Trophoblast cell (in vitro differentiated cells and primary cell): ENCODE results near the gene MYO1D.
A peak's percentile ranks its signal among the peaks of the same experiment; 100 is the strongest.

Source experiments
- DNase-seq, 2 donors: peaks; one replicate each; pipeline ENCODE4 v3.0.0-alpha.2; 2016
- H2AFZ ChIP-seq: 2 replicates; pipeline ENCODE4 v1.6.1; 2013; ENCODE audit warnings: low read length, moderate library complexity, mild to moderate bottlenecking; ENCODE audit not compliant: insufficient read depth, poor library complexity
- H2AK5ac ChIP-seq: 2 replicates; pipeline ENCODE4 v1.6.1; 2013; ENCODE audit warnings: mild to moderate bottlenecking, low read length
- H2BK120ac ChIP-seq: 2 replicates; pipeline ENCODE4 v1.6.1; 2013; ENCODE audit warnings: low read length, mild to moderate bottlenecking, moderate library complexity; ENCODE audit not compliant: insufficient read depth, poor library complexity
- H2BK12ac ChIP-seq: 2 replicates; pipeline ENCODE4 v1.6.1; 2013; ENCODE audit warnings: mild to moderate bottlenecking, low read length, moderate library complexity
- H2BK5ac ChIP-seq: 2 replicates; pipeline ENCODE4 v1.6.1; 2013; ENCODE audit warnings: low read length, low read depth, moderate library complexity, mild to moderate bottlenecking; ENCODE audit not compliant: poor library complexity
- H3K14ac ChIP-seq: 2 replicates; pipeline ENCODE4 v1.6.1; 2013; ENCODE audit warnings: mild to moderate bottlenecking, low read length
- H3K18ac ChIP-seq: 2 replicates; pipeline ENCODE4 v1.6.1; 2013; ENCODE audit warnings: mild to moderate bottlenecking, low read length
- H3K23ac ChIP-seq: 2 replicates; pipeline ENCODE4 v1.6.1; 2013; ENCODE audit warnings: low read length
- H3K27ac ChIP-seq: 2 replicates; pipeline ENCODE4 v1.5.1; 2013; ENCODE audit warnings: low read depth, mild to moderate bottlenecking, inconsistent platforms, low read length, moderate library complexity
- H3K27me3 ChIP-seq: 2 replicates; pipeline ENCODE4 v1.6.1; 2013; ENCODE audit warnings: inconsistent platforms, mild to moderate bottlenecking, low read length, moderate library complexity; ENCODE audit not compliant: insufficient read depth
- H3K36me3 ChIP-seq, 2 experiments: 1 replicate in 1 of 2; 2 replicates in 1 of 2; pipeline ENCODE4 v1.6.1; 2013; ENCODE audit warnings: low read length in 2 of 2, mild to moderate bottlenecking in 2 of 2, moderate library complexity in 1 of 2; ENCODE audit not compliant: insufficient read depth in 2 of 2, control insufficient read depth in 1 of 2
- H3K4ac ChIP-seq: 2 replicates; pipeline ENCODE4 v1.6.1; 2013; ENCODE audit warnings: low read depth, mild to moderate bottlenecking, low read length, moderate library complexity
- H3K4me1 ChIP-seq, 2 experiments: 1 replicate in 1 of 2; 2 replicates in 1 of 2; pipeline ENCODE4 v1.6.1; 2013; ENCODE audit warnings: low read length in 2 of 2, mild to moderate bottlenecking in 2 of 2, moderate library complexity in 1 of 2; ENCODE audit not compliant: insufficient read depth in 2 of 2, control insufficient read depth in 1 of 2
- H3K4me2 ChIP-seq: 2 replicates; pipeline ENCODE4 v1.6.1; 2013; ENCODE audit warnings: inconsistent platforms, mild to moderate bottlenecking, low read length, moderate library complexity
- H3K4me3 ChIP-seq: 2 replicates; pipeline ENCODE4 v1.5.1; 2013; ENCODE audit warnings: mild to moderate bottlenecking, low read depth, low read length, inconsistent platforms
- H3K79me1 ChIP-seq: one replicate; pipeline ENCODE4 v1.6.1; 2013; ENCODE audit warnings: low read length
- H3K79me2 ChIP-seq: 2 replicates; pipeline ENCODE4 v1.6.1; 2013; ENCODE audit warnings: low read length, mild to moderate bottlenecking; ENCODE audit not compliant: control insufficient read depth, insufficient read depth, poor library complexity
- H3K9ac ChIP-seq: 2 replicates; pipeline ENCODE4 v1.6.1; 2013; ENCODE audit warnings: mild to moderate bottlenecking, low read length
- H3K9me3 ChIP-seq: 2 replicates; pipeline ENCODE4 v1.6.1; 2013; ENCODE audit warnings: low read depth, mild to moderate bottlenecking, control low read depth, inconsistent platforms, low read length; ENCODE audit not compliant: insufficient read depth
- H4K12ac ChIP-seq: 2 replicates; pipeline ENCODE4 v1.6.1; 2013; ENCODE audit warnings: low read depth, mild to moderate bottlenecking, low read length, moderate library complexity
- H4K8ac ChIP-seq: 2 replicates; pipeline ENCODE4 v1.6.1; 2013; ENCODE audit warnings: low read depth, mild to moderate bottlenecking, low read length, moderate library complexity
- H4K91ac ChIP-seq: one replicate; pipeline ENCODE4 v1.6.1; 2013; ENCODE audit warnings: low read depth, mild to moderate bottlenecking, low read length, moderate library complexity
- WGBS: extraction: QIAGEN DNeasy Blood & Tissue Kit; methylation state at CpG from one replicate; pipeline ENCODE4 v1.1.7; 2013; ENCODE audit warnings: missing lambda C conversion rate; ENCODE audit not compliant: insufficient read length, insufficient coverage; ENCODE audit errors: extremely low coverage; 5-methylcytosine and 5-hydroxymethylcytosine counted together

MYO1D gene

DNA sequence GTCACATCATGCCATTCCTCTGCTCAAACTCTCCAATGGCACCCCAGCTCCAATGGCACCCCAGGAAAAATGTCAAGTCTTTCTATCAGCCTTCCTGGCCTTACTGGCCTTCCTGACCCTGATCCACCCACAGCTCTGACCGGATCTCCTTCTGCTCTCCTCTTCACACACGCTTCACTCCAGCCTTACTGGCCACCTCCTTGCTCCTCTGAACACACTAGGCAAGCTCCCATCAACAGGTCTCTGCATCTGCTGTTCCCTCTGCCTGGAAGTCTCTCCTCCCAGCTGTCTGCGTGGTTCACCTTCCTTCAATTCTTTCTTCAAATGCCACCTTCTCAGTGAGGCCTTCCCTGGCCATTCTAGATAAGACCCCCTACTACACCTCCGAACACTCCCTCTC, 43.4 kb downstream of the MYO1D start:
- H3K4me2 ChIP-seq: no peak overlapping the region
- peak overlapping the region; percentile 49 for H2BK120ac ChIP-seq
- no peaks in the 10 kb centered on the region for H3K79me2 ChIP-seq
- H3K4ac ChIP-seq: peak overlapping the region; percentile 64
- H3K79me1 ChIP-seq: peaks cover 3% of the 10 kb centered on the region
- H4K12ac ChIP-seq: no peak overlapping the region
- H4K8ac ChIP-seq: no peak overlapping the region
- H3K23ac ChIP-seq: no peak overlapping the region
- H2BK5ac ChIP-seq: no peak overlapping the region
- H2BK12ac ChIP-seq: peak overlapping the region; percentile 16
- H3K9me3 ChIP-seq: no peaks in the 10 kb centered on the region
- H3K4me3 ChIP-seq: no peak overlapping the region
- no peak overlapping the region for H3K14ac ChIP-seq
- no peaks in the 10 kb centered on the region for H3K27me3 ChIP-seq
- H2AFZ ChIP-seq: no peak overlapping the region
- peaks cover 4 to 8% of the 10 kb centered on the region in 2 experiments for H3K4me1 ChIP-seq
- DNase-seq: no peak
- no CpG with 5 or more reads among the region's 4 CpGs for WGBS
- peak overlapping the region; percentile 51 for H4K91ac ChIP-seq
- H3K9ac ChIP-seq: no peak overlapping the region
- H3K36me3 ChIP-seq: no peaks in the 10 kb centered on the region
- H2AK5ac ChIP-seq: no peak overlapping the region
- H3K27ac ChIP-seq: peak overlapping the region; percentile 8
- peak overlapping the region; percentile 64 for H3K18ac ChIP-seq

DNA sequence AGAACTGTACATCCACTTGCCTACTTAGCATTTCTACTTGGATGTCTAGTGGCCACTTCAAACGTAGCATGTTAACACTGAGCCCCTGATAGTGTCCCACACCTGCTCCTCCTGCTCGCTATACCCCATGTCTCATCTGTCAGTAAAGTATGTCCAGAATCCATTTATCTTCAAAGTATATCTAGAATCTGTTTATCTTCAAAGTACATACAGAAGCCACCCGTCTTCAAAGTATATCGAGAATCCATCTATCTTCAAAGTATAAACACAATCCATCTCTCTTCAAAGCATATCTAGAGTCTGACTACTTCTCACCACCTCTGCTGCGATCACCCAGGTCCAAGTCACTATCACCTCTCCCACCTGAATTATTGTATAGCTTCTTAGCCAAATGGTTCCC, 43.8 kb downstream of the MYO1D start:
- no peaks in the 10 kb centered on the region for H3K27me3 ChIP-seq
- H3K4me2 ChIP-seq: no peak overlapping the region
- no peak overlapping the region for H2BK120ac ChIP-seq
- DNase-seq: peak in 1 of 2 donors; percentile 49
- no peak overlapping the region for H3K9ac ChIP-seq
- H2AFZ ChIP-seq: no peak overlapping the region
- no peak overlapping the region for H2BK5ac ChIP-seq
- H4K91ac ChIP-seq: no peak overlapping the region
- H2AK5ac ChIP-seq: no peak overlapping the region
- peak overlapping the region; percentile 8 for H3K27ac ChIP-seq
- no peak overlapping the region for H3K23ac ChIP-seq
- WGBS: no CpG with 5 or more reads among the region's 5 CpGs
- H4K12ac ChIP-seq: no peak overlapping the region
- no peak overlapping the region for H3K4ac ChIP-seq
- no peak overlapping the region for H2BK12ac ChIP-seq
- H3K9me3 ChIP-seq: no peaks in the 10 kb centered on the region
- no peak overlapping the region for H3K18ac ChIP-seq
- no peaks in the 10 kb centered on the region for H3K79me2 ChIP-seq
- H3K14ac ChIP-seq: no peak overlapping the region
- no peak overlapping the region for H4K8ac ChIP-seq
- no peaks in the 10 kb centered on the region for H3K36me3 ChIP-seq
- H3K4me3 ChIP-seq: no peak overlapping the region
- H3K79me1 ChIP-seq: peaks cover 3% of the 10 kb centered on the region
- peaks cover 4 to 9% of the 10 kb centered on the region in 2 experiments for H3K4me1 ChIP-seq

DNA sequence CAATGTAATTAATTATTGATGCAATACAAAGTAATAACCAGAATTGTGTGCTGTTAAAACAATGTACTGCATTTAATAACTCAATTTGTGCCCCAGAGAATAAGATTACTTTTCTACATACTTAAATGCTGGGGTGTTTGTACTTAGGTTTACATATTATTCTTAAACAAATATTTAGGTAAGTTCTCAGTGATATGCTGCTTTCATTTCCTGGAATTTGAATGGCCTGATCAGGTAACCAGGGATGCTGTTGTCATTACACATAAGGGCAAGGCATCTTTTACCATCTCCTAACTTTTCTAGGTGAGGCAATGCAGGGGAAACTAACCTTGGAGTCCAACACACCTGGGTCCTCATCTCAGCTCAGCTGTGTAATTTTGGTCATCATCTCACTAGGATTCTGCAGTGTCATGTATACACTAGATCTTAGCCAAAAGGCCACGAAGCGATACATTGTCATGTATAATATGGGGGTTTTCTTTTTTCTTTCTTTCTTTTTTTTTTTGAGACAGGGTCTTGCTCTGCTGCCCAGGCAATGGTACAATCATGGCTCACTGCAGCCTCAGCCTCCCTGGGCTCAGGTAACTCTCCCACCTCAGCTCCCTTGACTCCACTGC, 45.2 kb downstream of the MYO1D start:
- no peak overlapping the region for H3K14ac ChIP-seq
- H4K12ac ChIP-seq: no peak overlapping the region
- no peak overlapping the region for H2BK12ac ChIP-seq
- H3K27me3 ChIP-seq: no peaks in the 10 kb centered on the region
- no peak overlapping the region for H4K91ac ChIP-seq
- H3K4me2 ChIP-seq: no peak overlapping the region
- no peak overlapping the region for H3K9ac ChIP-seq
- H3K4me1 ChIP-seq: peaks cover 4 to 9% of the 10 kb centered on the region in 2 experiments
- no CpG with 5 or more reads among the region's 2 CpGs for WGBS
- H3K79me1 ChIP-seq: peaks cover 3% of the 10 kb centered on the region
- no peak overlapping the region for H3K4me3 ChIP-seq
- no peak overlapping the region for H3K18ac ChIP-seq
- H3K27ac ChIP-seq: no peak overlapping the region
- no peaks in the 10 kb centered on the region for H3K9me3 ChIP-seq
- H3K4ac ChIP-seq: no peak overlapping the region
- no peak overlapping the region for H3K23ac ChIP-seq
- H3K36me3 ChIP-seq: no peaks in the 10 kb centered on the region
- no peak overlapping the region for H2AK5ac ChIP-seq
- H2BK5ac ChIP-seq: no peak overlapping the region
- H4K8ac ChIP-seq: no peak overlapping the region
- H3K79me2 ChIP-seq: no peaks in the 10 kb centered on the region
- no peak overlapping the region for H2BK120ac ChIP-seq
- no peak overlapping the region for H2AFZ ChIP-seq
- no peak for DNase-seq

DNA sequence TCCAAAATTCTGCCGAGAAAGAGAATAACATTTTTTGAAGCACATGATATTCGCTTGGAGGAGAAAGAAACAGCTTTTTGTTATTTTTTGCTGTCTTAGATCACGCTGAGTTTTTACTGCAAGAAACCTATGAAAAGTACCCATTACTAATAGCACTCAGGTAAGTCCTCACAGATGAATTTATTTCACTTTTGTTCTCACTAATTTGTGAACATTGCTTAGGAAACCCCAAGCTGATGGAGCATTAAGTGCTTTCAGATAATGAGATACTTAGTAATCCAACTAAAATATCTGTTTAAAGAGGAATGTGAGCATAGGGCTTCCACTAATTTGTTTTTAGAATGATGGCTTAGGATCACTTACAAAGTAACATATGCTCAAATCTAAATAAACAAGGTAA, 45.7 kb downstream of the MYO1D start:
- no peak overlapping the region for H4K91ac ChIP-seq
- H3K18ac ChIP-seq: no peak overlapping the region
- DNase-seq: no peak
- no peak overlapping the region for H3K4me2 ChIP-seq
- H2BK5ac ChIP-seq: no peak overlapping the region
- no peak overlapping the region for H3K23ac ChIP-seq
- no CpG with 5 or more reads among the region's 3 CpGs for WGBS
- no peak overlapping the region for H3K4me3 ChIP-seq
- no peak overlapping the region for H3K14ac ChIP-seq
- H3K79me1 ChIP-seq: peaks cover 3% of the 10 kb centered on the region
- H4K12ac ChIP-seq: no peak overlapping the region
- no peak overlapping the region for H2BK12ac ChIP-seq
- no peak overlapping the region for H3K9ac ChIP-seq
- H3K4me1 ChIP-seq: peaks cover 4 to 9% of the 10 kb centered on the region in 2 experiments
- H2AFZ ChIP-seq: no peak overlapping the region
- no peaks in the 10 kb centered on the region for H3K9me3 ChIP-seq
- H3K36me3 ChIP-seq: no peaks in the 10 kb centered on the region
- H3K27me3 ChIP-seq: no peaks in the 10 kb centered on the region
- H3K27ac ChIP-seq: no peak overlapping the region
- no peak overlapping the region for H2AK5ac ChIP-seq
- no peak overlapping the region for H2BK120ac ChIP-seq
- H4K8ac ChIP-seq: no peak overlapping the region
- no peaks in the 10 kb centered on the region for H3K79me2 ChIP-seq
- no peak overlapping the region for H3K4ac ChIP-seq
